Hepatocyte (in vitro differentiated cells): ENCODE data around the gene KCNK4.

Experiments
- CTCF ChIP-seq: fragments of 200-600 bp; sonication (generic); IDR thresholded peaks from 2 replicates; pipeline ENCODE4 v1.5.1; 2016; ENCODE audit warnings: antibody characterized with exemption, mild to moderate bottlenecking; ENCODE audit not compliant: poor library complexity
- EZH2phosphoT487 ChIP-seq: fragments of 200-600 bp; sonication (generic); IDR thresholded peaks from one replicate; pipeline ENCODE4 v1.6.1; 2018; ENCODE audit warnings: antibody characterized with exemption, mild to moderate bottlenecking, low read depth, moderate library complexity; ENCODE audit not compliant: unreplicated experiment, severe bottlenecking

- peak; percentile 54 for TF ChIP-seq CTCF
- no peak for TF ChIP-seq EZH2phosphoT487
Measured at GRCh38 chr11:64305691-64306562, 14.8 kb downstream of the KCNK4 start.
